ENCODE results near the gene PITPNM2. TPM values are rescaled to one million over a fixed set of nuclear protein-coding genes. Genes with fewer than 3 reads are reported as not detected.

Gene PITPNM2
- total and polyA plus RNA-seq, 2 experiments from 2014 or later = 0.82 to 3.0 TPM

- TF ChIP-seq ZNF462 (CRISPR knock-in tag; IDR thresholded peaks at IDR 0.05) (no peak), EZH2 (IDR thresholded peaks at IDR 0.05; ENCODE audit: low read depth, unreplicated experiment) (no peak), CREB1 (CRISPR knock-in tag; IDR thresholded peaks at IDR 0.05; ENCODE audit: low read depth) (no peak), EZH2phosphoT487 (IDR thresholded peaks at IDR 0.05; ENCODE audit: unreplicated experiment) (no peak), ZNF114 (CRISPR knock-in tag; IDR thresholded peaks at IDR 0.05) (no peak), ZNF331 (CRISPR knock-in tag; IDR thresholded peaks at IDR 0.05; ENCODE audit: low read depth) (no peak), ETS1 (IDR thresholded peaks at IDR 0.05) (no peak), NANOG (IDR thresholded peaks at IDR 0.05; ENCODE audit: borderline replicate concordance) (no peak)
Measured at GRCh38 chr12:123114304-123115083, 36.4 kb downstream of the PITPNM2 start (continued).

GRCh38 chr12:123113026-123113425, 37.9 kb downstream of the PITPNM2 start:
- Histone ChIP-seq H3K4me3 (no peak overlapping the region), H3K4me1 (ENCODE audit: insufficient read depth) (no peaks in the 10 kb centered on the region), H2AFZ (no peak overlapping the region), H3K27ac (ENCODE audit: low read depth) (no peak overlapping the region), H3K9me2 (ENCODE audit: insufficient read depth) (no peaks in the 10 kb centered on the region), H3F3A (replicated peaks; ENCODE audit: low read depth) (no peaks in the 10 kb centered on the region), H3K36me3 (ENCODE audit: insufficient read depth) (no peaks in the 10 kb centered on the region), H3K79me2 (replicated peaks; ENCODE audit: insufficient read depth) (no peaks in the 10 kb centered on the region), H3K27me3 (ENCODE audit: insufficient read depth) (no peaks in the 10 kb centered on the region), H3K4me2 (no peak overlapping the region), H4K20me1 (replicated peaks; ENCODE audit: insufficient read depth) (no peaks in the 10 kb centered on the region)
- Mint-ChIP-seq H3K27me3 (ENCODE audit: insufficient read depth, low read depth, poor library complexity) (peaks cover 2% of the 10 kb centered on the region), H3K4me3 (no peak overlapping the region), H3K27ac (no peak overlapping the region), H3K36me3 (ENCODE audit: low read depth) (no peaks in the 10 kb centered on the region), H3K4me1 (no peaks in the 10 kb centered on the region; the same call in 2 of the 3 replicates), H3K9me3 (no peaks in the 10 kb centered on the region)
- ATAC-seq = no peak
- DNase-seq (ENCODE audit: low spot score) = no peak
- TF ChIP-seq JUNB (IDR thresholded peaks at IDR 0.05; ENCODE audit: unreplicated experiment) = no peak
- TF ChIP-seq CTCF (conservative IDR thresholded peaks at IDR 0.05; ENCODE audit: low read depth in 2 of 2) = no peak

Measured in GM23338 (cell line).